D341Med (cell line): Measurements from ENCODE around the gene MAP1LC3A.

Experiments used
- DNase-seq: peaks from one replicate; pipeline ENCODE4 v3.0.0; 2012; ENCODE audit warnings: low spot score

MAP1LC3A gene

DNA sequence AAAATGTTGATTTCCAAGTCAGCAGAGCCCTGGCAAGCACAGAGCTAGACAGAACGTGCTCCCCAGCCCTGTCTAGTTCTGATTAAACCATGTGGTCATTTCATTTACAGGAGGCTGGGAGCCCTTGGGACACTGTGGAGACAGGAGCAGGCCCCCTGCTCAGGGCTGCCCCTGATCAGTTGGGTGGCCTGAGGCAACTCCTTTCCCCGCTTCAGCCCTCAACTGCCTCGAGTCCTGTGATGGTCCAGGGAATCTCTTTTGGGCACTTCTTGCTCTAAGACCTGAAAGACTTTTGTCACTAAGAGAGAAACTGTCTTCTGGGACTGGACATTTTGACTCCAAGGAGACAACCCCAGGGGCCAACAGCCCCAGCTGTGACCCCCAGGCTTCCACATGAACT lies 28.8 kb upstream of the MAP1LC3A start:
- DNase-seq: no peak

DNA sequence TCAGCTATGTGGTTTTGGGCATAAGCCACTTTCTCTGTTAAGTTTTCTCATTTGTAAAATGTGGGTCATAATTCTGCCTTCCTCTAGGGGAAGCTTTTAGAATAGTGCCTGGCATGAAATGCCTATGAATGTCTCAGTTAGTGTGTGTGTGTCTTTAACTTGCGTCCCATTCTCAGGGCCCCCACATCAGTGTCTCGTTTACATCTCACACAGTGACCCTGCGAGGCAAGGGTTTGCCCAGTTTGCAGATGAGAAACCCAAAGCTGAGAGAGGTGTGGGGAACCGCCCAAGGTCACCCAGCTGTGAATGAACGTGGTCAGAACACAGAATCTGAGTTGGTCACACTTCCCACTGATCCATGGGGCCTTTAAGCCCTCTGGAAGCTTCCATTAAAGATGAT lies 28.2 kb upstream of the MAP1LC3A start:
- no peak for DNase-seq

DNA sequence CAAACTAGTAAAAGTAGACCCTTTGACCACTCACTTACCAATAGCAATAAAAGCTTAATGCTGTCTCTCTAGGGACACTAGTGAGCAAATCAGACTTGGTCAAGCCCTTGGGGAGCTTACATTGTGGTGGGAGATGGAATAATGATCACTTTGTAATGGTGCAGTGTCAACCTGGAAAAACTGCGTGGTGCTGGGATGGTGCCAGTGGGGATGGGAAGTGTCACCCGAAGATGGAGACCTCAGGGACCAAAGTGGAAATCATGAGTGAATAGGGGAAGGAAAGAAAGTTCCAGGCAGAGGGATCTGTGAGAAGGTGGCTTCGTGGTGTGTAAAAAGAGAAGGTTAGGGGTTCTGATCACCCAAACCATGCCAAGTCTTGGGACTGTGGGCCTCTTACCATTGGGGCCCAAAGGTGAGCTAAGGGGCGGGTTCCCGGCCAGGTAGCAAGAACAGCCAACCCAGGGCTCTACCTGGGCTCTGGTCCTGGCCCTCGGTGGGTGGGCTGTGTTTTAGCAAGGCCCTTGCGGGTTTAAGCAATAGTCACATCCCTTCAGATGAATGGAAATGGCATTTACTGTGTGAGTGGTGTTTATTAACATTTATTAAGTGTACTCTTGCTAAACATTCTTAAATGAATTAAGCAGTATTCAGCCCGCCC lies 26.8 kb upstream of the MAP1LC3A start:
- DNase-seq: no peak

DNA sequence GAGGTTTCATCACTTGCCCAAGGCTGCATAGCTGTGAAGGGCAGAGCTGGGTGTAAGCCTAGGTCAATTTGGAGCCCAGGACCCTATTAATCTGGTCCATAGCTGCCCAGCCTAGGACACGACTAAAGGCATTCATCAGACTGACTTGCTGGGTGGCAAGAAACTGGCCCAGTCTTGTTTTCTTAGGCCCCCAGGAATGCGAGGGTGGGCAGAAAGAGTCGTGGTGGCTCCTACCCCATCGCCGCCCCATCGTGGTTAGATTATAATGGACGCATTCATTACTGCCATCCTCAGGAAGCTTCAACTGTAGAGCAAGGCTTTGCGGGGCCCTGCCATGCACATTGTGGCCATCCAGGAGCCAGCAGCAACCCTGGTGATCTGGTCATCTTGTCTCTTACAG lies 26.2 kb upstream of the MAP1LC3A start:
- DNase-seq: no peak

DNA sequence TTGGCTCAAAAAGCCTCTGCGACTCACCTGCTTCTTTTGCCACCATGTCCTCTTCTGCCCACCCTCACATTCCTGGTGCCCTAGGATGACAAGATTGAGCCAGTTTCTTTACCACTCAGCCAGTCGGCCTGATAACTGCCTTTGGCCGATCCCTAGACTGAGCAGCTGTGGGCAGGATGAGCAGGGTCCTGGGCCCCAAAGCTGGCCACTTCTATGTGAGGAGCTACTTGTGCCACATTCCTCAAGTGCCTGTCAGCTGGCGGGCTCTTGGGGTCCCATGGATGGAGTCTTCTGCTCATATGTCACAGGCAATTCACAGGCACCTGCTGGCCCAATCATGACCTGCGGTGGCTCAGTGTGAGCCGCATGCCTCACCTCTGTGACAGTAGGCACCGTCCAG lies 25.8 kb upstream of the MAP1LC3A start:
- DNase-seq: no peak

DNA sequence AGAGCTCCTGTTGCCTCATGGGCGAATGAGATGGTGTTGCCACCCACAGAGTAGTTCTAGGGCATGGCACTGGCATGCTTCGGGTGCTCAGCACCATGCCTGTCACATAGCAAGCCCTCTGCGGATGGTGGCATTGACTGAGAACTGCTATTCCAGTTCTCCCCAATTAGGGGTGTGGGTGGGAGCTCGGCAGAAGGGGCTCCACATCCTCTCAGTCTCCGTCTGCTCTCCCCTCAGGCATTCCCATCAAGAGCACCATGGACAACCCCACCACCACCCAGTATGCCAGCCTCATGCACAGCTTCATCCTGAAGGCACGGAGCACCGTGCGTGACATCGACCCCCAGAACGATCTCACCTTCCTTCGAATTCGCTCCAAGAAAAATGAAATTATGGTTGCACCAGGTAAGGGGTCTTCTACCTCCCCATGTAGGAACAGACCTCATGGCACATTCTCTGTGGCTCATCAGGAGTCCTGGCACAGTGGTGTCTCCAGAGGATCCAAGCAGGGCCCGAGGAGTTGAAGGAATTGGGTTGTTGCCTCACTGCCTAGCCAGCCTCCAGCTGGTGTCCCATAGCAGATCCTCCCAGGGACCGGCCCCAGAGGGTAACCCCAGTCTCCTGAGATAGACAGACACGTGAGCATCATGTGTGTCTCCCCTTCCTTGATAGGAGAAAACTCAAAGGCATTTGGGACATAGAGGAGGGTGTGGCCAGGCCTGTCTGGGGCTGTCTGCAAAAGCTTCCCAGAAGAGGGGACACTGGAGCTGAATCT lies 23.9 kb upstream of the MAP1LC3A start:
- no peak for DNase-seq

DNA sequence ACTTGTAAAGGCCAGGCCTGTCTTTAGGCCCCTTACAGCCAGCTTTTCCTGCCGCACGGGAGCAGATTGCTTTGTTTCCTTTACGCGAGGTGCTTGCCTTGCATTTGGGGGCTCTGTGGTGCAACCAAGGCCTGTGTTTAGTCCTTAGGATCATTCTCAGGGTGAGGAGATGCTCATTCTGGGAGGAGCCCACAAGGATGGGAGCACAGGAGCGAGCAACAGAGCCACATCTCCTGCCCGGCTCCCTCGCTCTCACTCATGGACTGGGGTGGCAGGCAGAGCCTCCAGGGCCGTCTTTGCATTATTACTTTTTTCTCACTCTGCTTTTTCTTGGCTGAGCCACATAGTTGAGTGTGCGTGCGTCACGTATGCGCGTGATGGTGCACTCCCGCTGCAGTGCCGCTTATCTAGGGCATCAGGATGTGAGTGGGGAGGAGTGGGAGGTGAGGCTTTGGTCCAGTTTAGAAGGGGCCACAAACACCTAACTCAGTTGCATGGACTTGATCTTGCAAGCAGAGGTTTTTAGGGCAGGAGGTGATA lies 23.1 kb upstream of the MAP1LC3A start:
- peak; percentile 6 for DNase-seq

DNA sequence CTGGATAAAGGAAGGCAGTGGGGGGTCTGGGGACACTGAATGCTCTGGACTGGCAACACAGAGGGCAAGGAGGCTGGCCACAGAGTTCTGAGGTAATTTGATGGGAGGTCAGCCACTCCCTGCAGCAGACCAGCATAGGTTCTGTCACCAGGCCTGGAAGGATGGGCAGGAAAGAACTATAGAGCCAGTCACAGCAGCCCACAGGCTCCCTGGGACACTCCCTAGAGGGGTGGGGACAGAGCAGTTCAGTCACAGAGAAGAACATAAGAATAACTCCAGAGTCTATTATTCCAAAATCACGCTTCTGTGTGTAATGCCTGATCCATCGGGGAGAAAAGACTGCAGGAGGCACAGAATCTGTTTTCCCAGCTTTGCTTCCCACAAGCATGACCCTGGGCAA lies 22.7 kb upstream of the MAP1LC3A start:
- peak; percentile 10 for DNase-seq

DNA sequence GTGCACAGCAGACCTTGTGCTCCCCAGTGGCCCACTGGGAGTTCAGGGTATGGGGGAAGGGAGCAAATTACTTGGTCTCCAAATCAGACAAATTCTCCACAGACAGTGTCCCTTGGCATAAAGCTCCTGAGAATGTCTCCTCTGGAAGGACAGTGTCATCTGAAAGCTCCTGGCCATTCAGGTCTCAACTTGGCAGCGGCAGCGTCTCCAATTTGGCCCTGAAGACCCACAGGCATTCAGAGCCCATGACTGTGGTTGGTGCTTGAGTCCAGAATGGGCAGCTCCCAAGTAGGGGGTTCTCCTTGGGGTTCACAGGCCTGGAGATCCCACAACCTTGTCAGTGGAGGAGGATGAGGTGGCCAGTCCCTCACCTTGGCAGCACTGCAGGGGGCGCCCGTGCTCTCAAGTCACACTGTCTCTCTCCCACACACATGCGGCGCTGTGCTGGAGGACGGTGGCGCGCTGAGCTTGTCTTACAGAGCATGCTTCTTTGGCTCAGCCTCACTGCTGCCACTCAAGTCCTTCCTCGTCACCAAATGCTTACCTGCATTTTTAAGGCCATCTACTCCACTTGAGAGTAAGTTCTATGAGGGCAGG lies 21.6 kb upstream of the MAP1LC3A start:
- peak; percentile 88 for DNase-seq

DNA sequence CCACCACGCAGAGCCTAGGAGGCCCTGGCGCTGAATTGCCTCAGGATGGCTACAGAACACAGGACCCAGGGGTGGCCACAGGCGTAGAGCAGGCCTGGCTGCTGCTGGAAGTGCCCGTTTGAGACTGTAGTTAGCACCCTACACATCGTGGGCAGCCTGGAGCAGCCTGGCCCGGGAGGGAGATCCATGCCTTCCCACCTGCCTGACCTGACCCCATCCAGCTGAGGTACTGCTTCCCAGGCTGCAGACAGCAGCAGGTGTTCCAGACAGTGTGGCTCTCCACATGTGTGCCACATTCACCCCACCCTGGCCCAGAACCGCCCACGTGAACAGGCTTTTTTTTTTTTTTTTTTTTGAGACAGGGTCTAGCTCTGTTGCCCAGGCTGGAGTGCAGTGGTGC lies 20.9 kb upstream of the MAP1LC3A start:
- DNase-seq: peak; percentile 27

DNA sequence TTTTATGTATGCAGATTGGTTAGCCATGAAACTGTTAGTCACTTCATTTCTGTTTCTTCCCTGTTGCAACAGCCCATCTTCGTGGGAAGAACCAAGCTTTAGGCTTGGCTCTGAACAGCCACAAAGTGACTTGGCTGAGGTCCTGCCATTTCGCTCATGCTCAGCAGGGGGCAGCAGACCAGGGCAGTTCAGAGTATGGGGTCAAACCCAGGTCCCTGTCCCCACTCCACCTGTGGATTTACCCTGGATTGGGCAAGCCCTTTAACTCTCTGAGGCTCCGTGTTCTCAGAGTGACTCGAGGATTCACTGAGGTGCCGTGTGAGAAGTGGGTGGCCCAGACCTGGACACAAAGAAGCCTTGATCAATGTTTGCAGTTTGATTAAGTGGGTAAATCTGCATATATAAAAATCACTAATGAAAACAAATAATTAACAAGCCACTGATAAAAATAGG lies 19.8 kb upstream of the MAP1LC3A start:
- DNase-seq: peak; percentile 80

DNA sequence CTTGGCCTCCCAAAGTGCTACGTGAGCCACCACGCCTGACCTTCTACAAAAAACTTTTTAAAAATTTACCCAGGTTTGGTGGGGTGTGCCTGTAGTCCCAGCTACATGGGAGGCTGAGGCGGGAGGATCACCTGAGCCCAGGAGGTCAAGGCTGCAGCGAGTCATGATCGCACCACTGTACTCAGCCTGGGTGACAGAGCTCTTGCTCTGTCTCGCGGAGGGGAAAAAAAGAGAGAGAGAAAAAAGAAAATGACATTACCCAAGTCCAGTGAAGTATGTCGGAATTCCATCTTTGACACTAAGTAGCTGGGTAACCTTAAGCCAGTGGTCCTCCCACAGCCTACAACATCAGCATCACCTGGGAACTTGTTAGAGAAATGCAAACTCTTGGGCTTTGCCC lies 18.8 kb upstream of the MAP1LC3A start:
- no peak for DNase-seq

DNA sequence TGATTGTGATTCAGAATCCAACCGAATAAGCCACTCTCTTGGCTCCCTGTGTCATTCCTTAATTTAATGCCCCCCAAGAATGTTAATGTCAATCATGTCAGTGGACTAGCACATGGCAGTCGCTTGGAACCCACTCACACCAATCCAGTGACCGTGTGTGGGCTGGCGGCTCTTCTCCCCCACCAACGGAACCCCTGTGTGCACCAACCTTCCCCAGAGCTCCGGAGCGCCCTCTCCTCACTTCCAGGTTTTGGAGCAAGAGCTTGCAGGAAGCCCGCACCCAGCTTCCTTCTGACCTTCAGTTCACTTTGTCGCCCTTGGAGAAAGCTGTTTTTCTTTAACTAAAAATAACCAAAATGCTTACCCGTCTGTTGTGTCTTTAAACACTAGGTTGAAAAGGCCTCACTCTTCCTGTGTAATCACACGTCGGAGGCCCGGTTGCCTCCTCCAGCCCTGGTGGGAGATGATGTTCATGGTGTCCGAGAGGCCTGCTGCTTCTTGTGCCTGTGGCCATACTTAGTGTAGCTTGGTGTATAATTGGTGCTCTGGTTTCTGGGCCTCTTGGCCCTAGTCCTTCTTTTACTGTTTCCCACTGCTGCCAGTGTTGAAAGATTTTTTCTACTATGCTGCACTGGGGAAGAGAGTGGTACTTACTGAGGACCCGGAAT lies 17.8 kb upstream of the MAP1LC3A start:
- DNase-seq: no peak

DNA sequence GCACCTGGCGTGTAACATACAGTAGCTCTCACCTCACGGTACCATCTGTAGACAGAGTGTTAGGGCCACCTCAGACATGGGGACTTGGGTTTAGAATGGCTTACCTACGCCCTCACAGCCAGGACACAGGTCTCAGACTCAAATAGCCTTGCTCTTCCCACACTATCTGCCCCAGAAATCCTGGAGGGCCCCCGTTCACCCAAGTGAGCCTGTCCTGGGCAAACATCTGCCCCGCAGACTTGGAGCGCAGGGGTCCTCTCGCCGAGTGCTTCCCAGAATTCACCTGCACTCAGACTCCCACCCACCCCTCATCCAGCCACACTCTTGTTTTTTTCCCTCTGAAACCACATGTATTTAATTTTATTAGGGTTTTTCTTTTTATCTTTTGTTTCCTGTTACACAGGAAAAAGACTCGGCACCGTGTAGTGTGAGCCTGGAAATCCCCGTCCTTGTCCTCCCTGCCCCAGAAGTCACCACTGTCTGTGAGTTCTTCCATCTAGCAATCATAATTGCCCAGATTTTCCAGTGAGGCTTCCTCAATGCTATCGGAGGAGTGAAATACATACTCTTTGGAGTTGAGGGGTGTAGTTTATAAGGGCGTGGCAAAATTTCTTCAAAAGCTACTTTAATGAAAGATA lies 17.1 kb upstream of the MAP1LC3A start:
- DNase-seq: peak; percentile 9

DNA sequence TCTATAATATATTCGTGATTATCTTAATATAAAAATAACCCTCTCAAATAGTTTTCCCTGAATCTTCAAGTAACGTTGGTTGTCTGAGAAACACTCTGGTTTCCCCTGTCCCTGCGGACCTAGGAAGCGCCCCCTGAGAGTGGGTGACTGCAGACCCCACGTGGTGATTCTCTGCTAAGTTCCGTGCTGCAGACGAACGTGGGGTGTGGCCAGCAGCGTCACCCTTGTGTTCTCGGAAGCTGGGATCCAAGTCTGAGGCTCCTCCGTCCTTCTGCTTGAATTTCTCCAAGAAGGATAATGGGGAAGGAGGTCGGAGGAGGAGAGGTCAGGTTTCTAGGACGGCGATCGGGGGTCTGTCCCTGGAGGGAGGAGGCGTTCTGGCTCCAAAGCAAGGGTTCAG lies 16.6 kb upstream of the MAP1LC3A start:
- DNase-seq: peak; percentile 10

DNA sequence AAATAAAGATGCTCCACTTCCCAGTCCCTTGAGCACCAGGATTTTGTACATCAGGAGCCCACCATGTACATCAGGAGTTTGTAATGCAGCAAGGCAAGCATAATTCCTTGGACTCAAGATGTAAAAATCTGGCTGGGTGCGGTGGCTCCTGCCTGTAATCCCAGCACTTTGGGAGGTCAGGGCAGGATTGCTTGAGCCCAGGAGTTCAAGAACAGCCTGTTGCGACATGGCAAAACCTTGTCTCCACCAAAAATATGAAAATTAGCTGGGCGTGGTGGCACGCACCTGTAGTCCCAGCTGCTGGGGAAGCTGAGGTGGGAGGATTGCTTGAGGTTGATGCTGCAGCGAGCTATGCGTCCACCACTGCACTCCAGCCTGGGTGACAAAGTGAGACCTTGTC lies 16.1 kb upstream of the MAP1LC3A start:
- DNase-seq: no peak

DNA sequence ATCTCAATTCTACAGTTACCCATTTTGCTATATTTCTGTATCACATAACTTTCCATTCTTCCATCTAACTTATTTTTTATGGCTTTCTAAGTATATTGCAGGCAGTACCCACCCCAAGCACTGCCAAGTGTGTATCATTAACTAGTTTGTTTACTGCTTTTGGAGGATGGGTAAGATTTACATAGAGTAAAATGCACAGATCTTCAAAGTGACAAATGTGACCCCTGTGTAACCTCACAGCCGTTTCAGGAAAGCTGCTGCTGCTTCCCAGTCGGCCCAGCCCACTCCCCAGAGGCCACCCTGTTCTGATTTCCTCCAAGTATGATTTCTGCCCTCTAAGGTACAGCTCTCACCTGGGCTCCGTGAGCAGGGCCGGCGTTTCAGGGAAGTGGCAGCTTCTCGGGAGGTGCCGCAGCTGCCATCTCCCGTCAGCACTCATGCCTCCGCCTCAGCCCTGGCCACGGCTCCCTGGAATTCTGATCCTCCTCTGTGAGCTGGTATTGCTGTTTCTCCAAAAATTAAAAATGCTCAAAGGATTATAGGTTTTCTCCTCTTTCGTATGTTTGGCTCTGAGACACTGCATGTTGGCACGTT lies 15.0 kb upstream of the MAP1LC3A start:
- no peak for DNase-seq

DNA sequence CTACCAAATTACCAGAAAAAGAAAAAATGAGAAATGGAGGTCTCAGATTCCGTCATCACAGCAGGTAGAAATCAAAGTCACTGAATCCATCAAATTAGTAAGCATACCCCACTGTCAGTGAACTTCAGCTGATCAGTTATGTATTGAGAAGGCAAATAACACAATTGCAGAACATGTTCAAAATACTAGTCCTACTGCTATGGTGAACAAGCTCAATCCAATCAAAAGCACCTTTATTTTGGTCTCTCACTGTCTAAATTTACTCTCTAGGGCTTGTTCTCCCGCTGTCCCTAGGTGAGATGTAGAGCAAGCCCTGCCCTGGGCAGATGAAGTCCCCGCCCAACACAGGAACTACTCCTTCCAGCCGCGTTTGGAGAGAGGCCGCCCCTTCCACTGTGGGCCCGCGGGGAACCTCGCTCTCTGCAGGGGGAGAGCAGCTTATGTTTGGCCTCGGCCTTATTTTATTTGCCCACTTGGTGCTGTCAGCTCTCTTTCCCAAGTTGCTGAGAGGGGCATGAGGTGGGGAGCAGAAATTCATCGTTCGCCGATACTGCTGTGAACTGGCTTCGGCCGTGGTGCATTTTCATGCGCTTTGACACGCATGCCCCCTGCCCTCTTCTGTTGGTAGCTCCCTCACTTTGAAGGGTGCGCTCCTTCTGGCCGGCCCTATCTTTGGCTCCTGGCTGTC lies 14.3 kb upstream of the MAP1LC3A start:
- DNase-seq: no peak

DNA sequence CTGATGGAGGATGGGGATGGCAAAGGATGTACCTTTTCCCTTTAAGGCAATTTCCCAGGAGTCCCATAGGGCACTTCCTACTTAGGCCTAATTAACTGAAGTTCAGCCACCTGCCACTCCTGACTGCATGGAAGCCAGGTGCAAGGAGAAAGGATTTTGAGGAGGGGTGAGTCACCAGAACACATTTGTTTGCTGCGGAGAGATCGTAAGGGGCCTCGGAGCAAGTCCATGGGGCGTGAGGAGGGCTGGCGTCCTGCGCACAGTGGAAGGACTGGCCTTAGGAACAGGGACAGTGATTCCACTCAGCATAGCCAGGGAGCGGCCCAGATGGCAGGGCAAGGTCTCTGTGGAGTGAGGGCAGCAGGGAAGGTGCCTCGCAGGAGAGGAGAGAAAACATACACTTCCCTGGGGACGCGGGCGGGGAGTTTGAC lies 11.8 kb upstream of the MAP1LC3A start:
- peak; percentile 62 for DNase-seq

DNA sequence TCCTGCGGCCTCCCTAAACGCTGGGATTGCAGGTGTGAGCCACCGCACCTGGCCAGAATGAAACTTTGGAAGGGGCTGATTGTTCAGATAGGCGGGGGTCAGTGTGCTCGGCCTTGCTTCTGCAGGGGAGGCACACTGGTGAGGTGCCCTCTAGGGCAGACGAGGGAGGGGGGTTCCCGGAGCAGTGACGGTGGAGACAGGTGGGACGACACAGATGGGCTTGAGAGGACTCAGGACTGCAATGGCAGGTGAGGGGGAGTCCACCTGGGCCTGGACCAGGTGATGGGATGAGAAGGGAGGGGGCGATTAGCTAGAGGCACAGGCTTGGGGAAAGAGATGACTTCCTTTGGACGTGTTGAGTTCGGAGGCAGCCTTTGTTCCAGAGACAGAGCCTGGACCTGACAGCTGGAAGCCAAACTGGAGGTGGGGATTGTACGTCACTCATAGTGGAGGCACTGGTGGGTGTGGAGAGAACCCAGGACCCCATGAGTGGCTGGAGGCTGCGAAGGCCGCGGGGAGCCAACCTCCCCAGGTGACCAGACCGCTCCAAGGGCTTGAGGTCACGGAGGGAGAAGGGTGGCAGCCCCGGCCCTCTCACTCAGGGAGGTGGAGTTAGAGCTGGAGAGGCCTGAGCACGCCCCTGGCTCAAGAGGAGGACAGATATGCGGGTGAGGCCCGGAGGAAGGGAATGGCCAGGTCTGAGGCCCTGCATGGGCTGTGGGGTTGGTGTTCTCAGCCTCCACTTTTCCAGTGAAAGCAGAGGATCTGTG lies 10.5 kb upstream of the MAP1LC3A start:
- DNase-seq: no peak
